ENCODE data around the gene SP7.
"Not testable (repeated sequence)": the region's sequence is repeated elsewhere in the genome, so short reads cannot be mapped to it uniquely, and the experiment has no call there.

SP7 gene

GRCh38 chr12:53343449-53343848, 7.3 kb upstream of the SP7 start:
- H3K36me3 ChIP-seq (ENCODE audit: insufficient read depth, low read length) = no peaks in the 10 kb centered on the region
- no peak overlapping the region for H3K27ac ChIP-seq
- no peak overlapping the region for H3K9ac ChIP-seq (ENCODE audit: insufficient read length)
- no peak for DNase-seq (ENCODE audit: low read depth, low spot score)
- TF ChIP-seq FOXP2 (optimal IDR thresholded peaks at IDR 0.05; ENCODE audit: control extremely low read depth, extremely low read length, insufficient read depth) = no peak
- TF ChIP-seq EZH2 (IDR thresholded peaks at IDR 0.05) = no peak
- no peak for TF ChIP-seq POLR2AphosphoS5 (IDR thresholded peaks at IDR 0.05; ENCODE audit: borderline replicate concordance, low read depth, low read length)
- no peaks in the 10 kb centered on the region for H3K9me3 ChIP-seq (ENCODE audit: low read depth, low read length)
- H3K4me3 ChIP-seq = no peak overlapping the region

DNA sequence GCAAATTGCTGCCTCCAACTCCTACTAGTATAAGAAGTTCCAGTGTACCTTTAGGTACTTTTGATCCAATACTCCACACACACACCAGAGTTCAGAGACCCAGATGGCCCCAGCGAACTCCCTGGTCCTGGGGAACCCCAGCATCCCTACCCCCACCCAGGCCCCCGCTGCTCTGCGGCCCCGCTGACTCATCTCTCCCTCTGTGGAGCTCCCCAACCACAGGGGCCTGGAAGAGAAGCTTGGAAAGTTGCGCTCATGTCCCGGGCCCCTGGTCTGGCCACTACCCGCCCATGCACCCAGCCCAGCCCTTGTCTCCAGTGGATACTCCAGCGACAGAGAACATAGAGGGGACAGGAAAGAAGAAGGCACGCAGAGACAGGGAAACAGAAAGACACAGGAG, 4.2 kb upstream of the SP7 start:
- Histone ChIP-seq H3K9ac (ENCODE audit: insufficient read length) (no peak overlapping the region), H3K9me3 (ENCODE audit: low read depth, low read length) (no peaks in the 10 kb centered on the region), H3K36me3 (ENCODE audit: insufficient read depth, low read length) (no peaks in the 10 kb centered on the region), H3K27ac (no peak overlapping the region), H3K4me3 (no peak overlapping the region)
- no peak for TF ChIP-seq FOXP2 (optimal IDR thresholded peaks at IDR 0.05; ENCODE audit: control extremely low read depth, extremely low read length, insufficient read depth)
- no peak for TF ChIP-seq EZH2 (IDR thresholded peaks at IDR 0.05)
- no peak for TF ChIP-seq POLR2AphosphoS5 (IDR thresholded peaks at IDR 0.05; ENCODE audit: borderline replicate concordance, low read depth, low read length)
- DNase-seq (ENCODE audit: low read depth, low spot score) = no peak

DNA sequence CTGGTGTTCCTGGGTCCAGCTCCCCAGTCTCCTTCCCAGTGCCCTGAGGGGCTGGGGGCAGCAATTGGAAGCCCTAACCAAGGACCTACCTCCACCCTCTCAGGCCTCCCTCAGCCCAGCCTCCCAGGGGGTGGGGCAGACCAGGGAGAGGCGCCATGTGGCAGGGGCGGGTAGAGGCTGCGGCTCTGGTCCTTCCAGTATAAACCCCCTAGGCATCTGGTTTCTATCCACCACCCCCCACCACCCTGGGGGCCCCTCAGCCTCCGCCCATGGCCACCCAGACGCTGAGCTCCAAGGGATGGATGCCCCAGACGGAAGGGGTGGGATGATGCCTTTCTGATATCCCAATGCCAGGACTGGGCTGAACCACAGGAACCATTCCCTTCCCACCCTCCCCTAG, 2.8 kb upstream of the SP7 start:
- DNase-seq (ENCODE audit: low read depth, low spot score) = no peak
- H3K27ac ChIP-seq = no peak overlapping the region
- H3K9me3 ChIP-seq (ENCODE audit: low read depth, low read length) = no peaks in the 10 kb centered on the region
- no peaks in the 10 kb centered on the region for H3K36me3 ChIP-seq (ENCODE audit: insufficient read depth, low read length)
- no peak overlapping the region for H3K4me3 ChIP-seq
- no peak overlapping the region for H3K9ac ChIP-seq (ENCODE audit: insufficient read length)
- no peak for TF ChIP-seq FOXP2 (optimal IDR thresholded peaks at IDR 0.05; ENCODE audit: control extremely low read depth, extremely low read length, insufficient read depth)
- TF ChIP-seq EZH2 (IDR thresholded peaks at IDR 0.05) = no peak
- TF ChIP-seq POLR2AphosphoS5 (IDR thresholded peaks at IDR 0.05; ENCODE audit: borderline replicate concordance, low read depth, low read length) = no peak

GRCh38 chr12:53338017-53338416, 1.9 kb upstream of the SP7 start:
- H3K4me3 ChIP-seq = no peak overlapping the region
- no peak overlapping the region for H3K27ac ChIP-seq
- no peaks in the 10 kb centered on the region for H3K36me3 ChIP-seq (ENCODE audit: insufficient read depth, low read length)
- TF ChIP-seq FOXP2 (optimal IDR thresholded peaks at IDR 0.05; ENCODE audit: control extremely low read depth, extremely low read length, insufficient read depth) (no peak), EZH2 (IDR thresholded peaks at IDR 0.05) (no peak), POLR2AphosphoS5 (IDR thresholded peaks at IDR 0.05; ENCODE audit: borderline replicate concordance, low read depth, low read length) (no peak)
- H3K9me3 ChIP-seq (ENCODE audit: low read depth, low read length) = no peaks in the 10 kb centered on the region
- DNase-seq (ENCODE audit: low read depth, low spot score) = no peak
- no peak overlapping the region for H3K9ac ChIP-seq (ENCODE audit: insufficient read length)

GRCh38 chr12:53334822-53335221, 1.3 kb downstream of the SP7 start:
- DNase-seq (ENCODE audit: low read depth, low spot score) = no peak
- no peak for TF ChIP-seq POLR2AphosphoS5 (IDR thresholded peaks at IDR 0.05; ENCODE audit: borderline replicate concordance, low read depth, low read length)
- no peak for TF ChIP-seq FOXP2 (optimal IDR thresholded peaks at IDR 0.05; ENCODE audit: control extremely low read depth, extremely low read length, insufficient read depth)
- TF ChIP-seq EZH2 (IDR thresholded peaks at IDR 0.05) = no peak
- Histone ChIP-seq H3K9ac (ENCODE audit: insufficient read length) (no peak overlapping the region), H3K27ac (no peak overlapping the region), H3K4me3 (no peak overlapping the region), H3K9me3 (ENCODE audit: low read depth, low read length) (no peaks in the 10 kb centered on the region), H3K36me3 (ENCODE audit: insufficient read depth, low read length) (no peaks in the 10 kb centered on the region)

GRCh38 chr12:53333845-53334244, 2.3 kb downstream of the SP7 start:
- Histone ChIP-seq H3K9me3 (ENCODE audit: low read depth, low read length) (no peaks in the 10 kb centered on the region), H3K27ac (no peak overlapping the region), H3K9ac (ENCODE audit: insufficient read length) (no peak overlapping the region), H3K36me3 (ENCODE audit: insufficient read depth, low read length) (no peaks in the 10 kb centered on the region), H3K4me3 (no peak overlapping the region)
- TF ChIP-seq FOXP2 (optimal IDR thresholded peaks at IDR 0.05; ENCODE audit: control extremely low read depth, extremely low read length, insufficient read depth) (no peak), POLR2AphosphoS5 (IDR thresholded peaks at IDR 0.05; ENCODE audit: borderline replicate concordance, low read depth, low read length) (no peak), EZH2 (IDR thresholded peaks at IDR 0.05) (no peak)
- no peak for DNase-seq (ENCODE audit: low read depth, low spot score)

GRCh38 chr12:53333289-53333688, 2.9 kb downstream of the SP7 start:
- no peak overlapping the region for H3K27ac ChIP-seq
- no peaks in the 10 kb centered on the region for H3K9me3 ChIP-seq (ENCODE audit: low read depth, low read length)
- TF ChIP-seq EZH2 (IDR thresholded peaks at IDR 0.05) (no peak), POLR2AphosphoS5 (IDR thresholded peaks at IDR 0.05; ENCODE audit: borderline replicate concordance, low read depth, low read length) (no peak), FOXP2 (optimal IDR thresholded peaks at IDR 0.05; ENCODE audit: control extremely low read depth, extremely low read length, insufficient read depth) (no peak)
- no peak overlapping the region for H3K4me3 ChIP-seq
- H3K9ac ChIP-seq (ENCODE audit: insufficient read length) = no peak overlapping the region
- no peaks in the 10 kb centered on the region for H3K36me3 ChIP-seq (ENCODE audit: insufficient read depth, low read length)
- DNase-seq (ENCODE audit: low read depth, low spot score) = no peak

DNA sequence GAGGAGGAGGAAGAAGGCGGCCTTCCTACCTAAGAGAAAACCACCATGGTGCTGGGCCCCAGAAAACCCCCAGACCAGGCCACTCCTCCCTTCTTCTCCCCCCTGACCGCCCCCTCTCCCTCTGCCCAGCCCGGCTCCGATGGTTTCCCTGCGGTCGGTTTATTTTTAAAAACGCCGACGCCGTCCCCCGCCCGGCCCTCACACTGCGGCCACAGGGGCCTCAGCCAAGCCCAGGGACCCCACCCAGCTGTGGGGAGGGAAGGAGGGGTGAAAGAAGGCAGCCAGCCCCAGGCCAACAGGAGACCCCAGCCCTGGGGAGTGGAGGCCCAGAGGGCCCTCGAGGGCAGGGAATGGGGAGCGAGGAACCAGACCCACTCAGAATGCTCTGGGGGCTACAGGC, 3.4 kb downstream of the SP7 start:
- Histone ChIP-seq H3K4me3 (no peak overlapping the region), H3K27ac (no peak overlapping the region), H3K9ac (ENCODE audit: insufficient read length) (no peak overlapping the region), H3K36me3 (ENCODE audit: insufficient read depth, low read length) (no peaks in the 10 kb centered on the region), H3K9me3 (ENCODE audit: low read depth, low read length) (no peaks in the 10 kb centered on the region)
- no peak for TF ChIP-seq FOXP2 (optimal IDR thresholded peaks at IDR 0.05; ENCODE audit: control extremely low read depth, extremely low read length, insufficient read depth)
- TF ChIP-seq POLR2AphosphoS5 (IDR thresholded peaks at IDR 0.05; ENCODE audit: borderline replicate concordance, low read depth, low read length) = no peak
- no peak for TF ChIP-seq EZH2 (IDR thresholded peaks at IDR 0.05)
- DNase-seq (ENCODE audit: low read depth, low spot score) = no peak

GRCh38 chr12:53332339-53332738, 3.8 kb downstream of the SP7 start:
- H3K9ac ChIP-seq (ENCODE audit: insufficient read length); H3K36me3 ChIP-seq (ENCODE audit: insufficient read depth, low read length); H3K4me3 ChIP-seq; H3K27ac ChIP-seq; DNase-seq (ENCODE audit: low read depth, low spot score); H3K9me3 ChIP-seq (ENCODE audit: low read depth, low read length): not testable (repeated sequence)

Measured in SK-N-MC (cell line).